Mesothelial cell of epicardium (in vitro differentiated cells): Measurements from ENCODE around the gene SDCCAG8. TPM values are rescaled to one million over a fixed set of nuclear protein-coding genes. Genes with fewer than 3 reads are reported as not detected.
"Not testable (repeated sequence)": the region's sequence is repeated elsewhere in the genome, so short reads cannot be mapped to it uniquely, and the experiment has no call there.

ENCODE experiments used
- DNase-seq, 2 experiments: peaks; one replicate each; pipeline ENCODE4 v3.0.0; 2021; ENCODE audit warnings: low spot score in 2 of 2; ENCODE audit not compliant: unreplicated experiment in 2 of 2
- H3K27ac Mint-ChIP-seq: 2 replicates; pipeline ENCODE4 v1.8.0; 2021; ENCODE audit warnings: mixed read lengths
- H3K27me3 Mint-ChIP-seq: 2 replicates; pipeline ENCODE4 v1.8.0; 2021; ENCODE audit warnings: low read depth, mixed read lengths
- H3K36me3 Mint-ChIP-seq: 2 replicates; pipeline ENCODE4 v1.8.0; 2021; ENCODE audit warnings: mixed read lengths
- H3K4me1 Mint-ChIP-seq: 2 replicates; pipeline ENCODE4 v1.8.0; 2021; ENCODE audit warnings: mixed read lengths
- H3K4me3 Mint-ChIP-seq: 2 replicates; pipeline ENCODE4 v1.8.0; 2021; ENCODE audit warnings: mild to moderate bottlenecking, moderate library complexity, mixed read lengths
- H3K9me3 Mint-ChIP-seq: 2 replicates; pipeline ENCODE4 v1.8.0; 2021; ENCODE audit warnings: mixed read lengths
- total RNA-seq: library from RNA; stranded (reverse); gene quantifications from 3 replicates; pipeline ENCODE4 v1.2.1, GENCODE V29; 2021
- TF ChIP-seq, protein P1 (sequence below): fragments of 200-600 bp; sonication (generic); IDR thresholded peaks from one replicate; pipeline ENCODE4 v1.5.0; 2021; ENCODE audit warnings: antibody characterized with exemption; ENCODE audit not compliant: unreplicated experiment

Gene SDCCAG8
- total RNA-seq, 1 donor from 2014 or later, result 37.3 TPM

DNA sequence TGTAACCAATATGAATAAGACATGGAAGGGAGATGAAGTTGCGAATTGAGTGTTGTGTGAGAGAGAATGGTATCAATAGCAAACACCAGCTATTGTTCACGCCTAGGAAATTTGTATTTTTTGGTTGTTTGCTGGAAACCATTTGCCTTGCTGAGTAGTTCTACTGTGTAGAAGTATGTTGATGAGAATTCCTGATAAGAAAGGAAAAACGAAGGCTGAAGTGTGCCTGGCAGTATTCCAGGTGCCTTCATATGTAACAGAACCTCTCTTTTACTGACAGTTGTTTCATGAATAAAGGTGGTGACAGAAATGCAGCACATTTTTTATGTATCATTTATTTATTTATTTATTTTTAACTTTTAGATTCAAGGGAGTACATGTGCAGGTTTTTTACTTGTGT lies 79.5 kb downstream of the SDCCAG8 start:
- Mint-ChIP-seq H3K27me3 (no peaks in the 10 kb centered on the region), H3K4me1 (peaks cover 8% of the 10 kb centered on the region), H3K36me3 (peaks cover 44% of the 10 kb centered on the region), H3K27ac (peak overlapping the region; percentile 4), H3K4me3 (no peak overlapping the region), H3K9me3 (peaks cover 7% of the 10 kb centered on the region)
- no peak for DNase-seq
- TF ChIP-seq, protein P1, sequence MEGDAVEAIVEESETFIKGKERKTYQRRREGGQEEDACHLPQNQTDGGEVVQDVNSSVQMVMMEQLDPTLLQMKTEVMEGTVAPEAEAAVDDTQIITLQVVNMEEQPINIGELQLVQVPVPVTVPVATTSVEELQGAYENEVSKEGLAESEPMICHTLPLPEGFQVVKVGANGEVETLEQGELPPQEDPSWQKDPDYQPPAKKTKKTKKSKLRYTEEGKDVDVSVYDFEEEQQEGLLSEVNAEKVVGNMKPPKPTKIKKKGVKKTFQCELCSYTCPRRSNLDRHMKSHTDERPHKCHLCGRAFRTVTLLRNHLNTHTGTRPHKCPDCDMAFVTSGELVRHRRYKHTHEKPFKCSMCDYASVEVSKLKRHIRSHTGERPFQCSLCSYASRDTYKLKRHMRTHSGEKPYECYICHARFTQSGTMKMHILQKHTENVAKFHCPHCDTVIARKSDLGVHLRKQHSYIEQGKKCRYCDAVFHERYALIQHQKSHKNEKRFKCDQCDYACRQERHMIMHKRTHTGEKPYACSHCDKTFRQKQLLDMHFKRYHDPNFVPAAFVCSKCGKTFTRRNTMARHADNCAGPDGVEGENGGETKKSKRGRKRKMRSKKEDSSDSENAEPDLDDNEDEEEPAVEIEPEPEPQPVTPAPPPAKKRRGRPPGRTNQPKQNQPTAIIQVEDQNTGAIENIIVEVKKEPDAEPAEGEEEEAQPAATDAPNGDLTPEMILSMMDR, result no peak

GRCh38 chr1:243336163-243336562 lies 80.3 kb downstream of the SDCCAG8 start:
- peaks cover 42% of the 10 kb centered on the region for H3K36me3 Mint-ChIP-seq
- peaks cover 7% of the 10 kb centered on the region for H3K9me3 Mint-ChIP-seq
- H3K27me3 Mint-ChIP-seq, result no peaks in the 10 kb centered on the region
- no peak for DNase-seq
- H3K4me3 Mint-ChIP-seq, result no peak overlapping the region
- no peak overlapping the region for H3K27ac Mint-ChIP-seq
- H3K4me1 Mint-ChIP-seq, result peaks cover 8% of the 10 kb centered on the region
- TF ChIP-seq, protein P1, result no peak

GRCh38 chr1:243338848-243339247 lies 83.0 kb downstream of the SDCCAG8 start:
- H3K4me3 Mint-ChIP-seq, result not testable (repeated sequence)

GRCh38 chr1:243341074-243341473 lies 85.2 kb downstream of the SDCCAG8 start:
- H3K9me3 Mint-ChIP-seq, result no peaks in the 10 kb centered on the region

More at GRCh38 chr1:243338848-243339247, 83.0 kb downstream of the SDCCAG8 start:
- not testable (repeated sequence) for H3K27me3 Mint-ChIP-seq, H3K9me3 Mint-ChIP-seq, H3K27ac Mint-ChIP-seq, DNase-seq, H3K4me1 Mint-ChIP-seq
- peaks cover 23% of the 10 kb centered on the region for H3K36me3 Mint-ChIP-seq

DNA sequence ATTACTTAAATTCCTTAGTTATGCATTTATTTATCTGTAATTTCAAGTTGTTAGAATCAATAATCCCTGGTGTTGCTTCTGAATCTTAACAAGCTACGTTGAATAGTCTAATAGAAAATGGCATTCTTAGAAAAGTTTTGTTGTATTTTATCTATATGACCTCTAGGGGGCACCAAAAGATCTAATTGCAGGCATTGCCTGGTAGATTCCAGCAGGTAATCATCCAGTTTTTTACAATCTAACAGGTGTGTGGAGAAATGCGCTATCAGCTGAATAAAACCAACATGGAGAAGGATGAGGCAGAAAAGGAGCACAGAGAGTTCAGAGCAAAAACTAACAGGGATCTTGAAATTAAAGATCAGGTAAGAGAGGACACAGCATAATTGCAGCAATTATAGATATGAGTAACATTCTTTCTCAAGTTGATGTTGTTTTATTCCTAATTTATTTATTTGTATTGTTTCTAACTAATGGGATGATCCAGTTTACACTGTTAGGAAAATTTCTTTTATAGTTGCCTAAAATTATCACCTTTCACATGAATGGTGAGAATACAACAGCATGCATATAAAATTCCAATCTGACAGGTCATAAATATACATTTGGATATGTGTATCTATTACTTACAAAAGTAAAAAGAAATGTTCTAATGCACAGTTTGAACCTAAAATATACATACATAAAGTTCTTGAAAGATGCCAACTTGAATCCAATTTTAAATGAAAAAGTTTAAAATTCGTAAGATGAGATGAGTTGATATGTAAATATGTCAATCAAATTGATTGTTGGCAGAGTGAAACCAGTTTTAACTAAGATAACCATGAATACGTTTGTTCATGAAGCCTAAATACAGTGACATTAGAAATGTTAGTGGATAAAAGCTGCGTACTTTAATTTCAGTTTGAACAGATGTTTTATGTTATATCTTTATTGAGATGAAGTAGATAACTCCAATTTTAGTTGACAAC lies 88.4 kb downstream of the SDCCAG8 start:
- Mint-ChIP-seq H3K4me1 (peaks cover 2% of the 10 kb centered on the region), H3K27me3 (no peaks in the 10 kb centered on the region), H3K4me3 (no peak overlapping the region), H3K27ac (no peak overlapping the region), H3K9me3 (no peaks in the 10 kb centered on the region), H3K36me3 (peaks cover 22% of the 10 kb centered on the region)
- DNase-seq, result no peak
- TF ChIP-seq, protein P1, result peak; percentile 85

More at GRCh38 chr1:243341074-243341473, 85.2 kb downstream of the SDCCAG8 start:
- Mint-ChIP-seq H3K27me3 (no peaks in the 10 kb centered on the region), H3K4me1 (peaks cover 2% of the 10 kb centered on the region), H3K4me3 (no peak overlapping the region), H3K27ac (peak overlapping the region; percentile 3), H3K36me3 (peaks cover 19% of the 10 kb centered on the region)
- TF ChIP-seq, protein P1, result no peak
- no peak for DNase-seq

DNA sequence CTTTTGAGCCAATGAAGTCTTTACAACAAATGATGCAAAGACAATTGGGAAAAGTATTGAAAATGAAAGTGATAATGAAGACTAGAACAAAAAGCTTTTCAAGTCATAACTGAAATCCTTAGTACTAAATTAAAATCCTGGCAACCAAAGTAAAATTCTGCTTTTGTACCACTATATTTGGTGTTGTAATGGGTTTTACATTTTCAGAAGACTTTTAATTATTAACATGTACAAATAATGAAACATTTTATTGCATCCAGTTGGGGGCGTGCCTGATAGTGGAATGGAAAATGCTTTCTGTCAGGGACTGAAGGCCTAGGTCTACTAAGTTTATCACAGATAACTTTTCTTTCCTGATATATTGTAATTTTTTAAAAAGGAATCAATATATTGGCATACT lies 89.4 kb downstream of the SDCCAG8 start:
- Mint-ChIP-seq H3K27ac (no peak overlapping the region), H3K27me3 (no peaks in the 10 kb centered on the region), H3K36me3 (peaks cover 26% of the 10 kb centered on the region), H3K4me3 (no peak overlapping the region), H3K4me1 (peaks cover 2% of the 10 kb centered on the region), H3K9me3 (no peaks in the 10 kb centered on the region)
- DNase-seq, result no peak
- TF ChIP-seq, protein P1, result no peak
